ENCODE results near the gene ZNF22. TPM values are rescaled to one million over a fixed set of nuclear protein-coding genes. Genes with fewer than 3 reads are reported as not detected.
A peak's percentile ranks its signal among the peaks of the same experiment; 100 is the strongest.

The ZNF22 gene
- total and polyA plus RNA-seq, 12 donors = 11.0 to 17.2 (median 15.6) TPM

DNA sequence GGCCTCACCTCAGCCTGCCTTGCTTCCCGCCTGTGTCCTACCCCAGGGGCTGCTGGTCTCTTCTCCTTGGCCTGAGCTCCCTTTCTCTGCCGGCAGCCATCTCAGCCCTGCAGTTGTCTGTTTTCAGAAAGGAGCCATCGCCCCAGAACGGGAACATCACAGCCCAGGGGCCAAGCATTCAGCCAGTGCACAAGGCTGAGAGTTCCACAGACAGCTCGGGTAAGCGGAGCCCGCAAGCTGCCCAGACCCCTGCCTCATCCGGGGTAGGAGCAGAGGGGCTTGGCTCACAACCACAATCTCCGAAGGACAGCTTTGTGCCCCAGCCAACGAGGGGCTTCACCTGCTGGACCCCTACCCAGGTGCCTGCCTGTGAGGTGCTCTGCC is 16.8 kb upstream of the ZNF22 start:
- Histone ChIP-seq H3K4me3 (no peak overlapping the region), H3K36me3 (peaks cover 0 to 68% (median 14%) of the 10 kb centered on the region in 9 donors), H3K27ac (peak overlapping the region in 9 of 10 donors; percentile 64 to 97 (median 92)), H3K9me3 (no peaks in the 10 kb centered on the region), H3K4me1 (peaks cover 56 to 86% (median 77%) of the 10 kb centered on the region in 9 donors), H3K27me3 (no peaks in the 10 kb centered on the region)
- TF ChIP-seq, protein P1, sequence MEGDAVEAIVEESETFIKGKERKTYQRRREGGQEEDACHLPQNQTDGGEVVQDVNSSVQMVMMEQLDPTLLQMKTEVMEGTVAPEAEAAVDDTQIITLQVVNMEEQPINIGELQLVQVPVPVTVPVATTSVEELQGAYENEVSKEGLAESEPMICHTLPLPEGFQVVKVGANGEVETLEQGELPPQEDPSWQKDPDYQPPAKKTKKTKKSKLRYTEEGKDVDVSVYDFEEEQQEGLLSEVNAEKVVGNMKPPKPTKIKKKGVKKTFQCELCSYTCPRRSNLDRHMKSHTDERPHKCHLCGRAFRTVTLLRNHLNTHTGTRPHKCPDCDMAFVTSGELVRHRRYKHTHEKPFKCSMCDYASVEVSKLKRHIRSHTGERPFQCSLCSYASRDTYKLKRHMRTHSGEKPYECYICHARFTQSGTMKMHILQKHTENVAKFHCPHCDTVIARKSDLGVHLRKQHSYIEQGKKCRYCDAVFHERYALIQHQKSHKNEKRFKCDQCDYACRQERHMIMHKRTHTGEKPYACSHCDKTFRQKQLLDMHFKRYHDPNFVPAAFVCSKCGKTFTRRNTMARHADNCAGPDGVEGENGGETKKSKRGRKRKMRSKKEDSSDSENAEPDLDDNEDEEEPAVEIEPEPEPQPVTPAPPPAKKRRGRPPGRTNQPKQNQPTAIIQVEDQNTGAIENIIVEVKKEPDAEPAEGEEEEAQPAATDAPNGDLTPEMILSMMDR (IDR thresholded peaks at IDR 0.05) = no peak
- DNase-seq (no peak), ATAC-seq (no peak)
- intact Hi-C loops (cut with DNase I) = no loop called here
- 89 to 95% methylated on average over 10 of the region's 10 CpGs for WGBS, 2 donors

DNA sequence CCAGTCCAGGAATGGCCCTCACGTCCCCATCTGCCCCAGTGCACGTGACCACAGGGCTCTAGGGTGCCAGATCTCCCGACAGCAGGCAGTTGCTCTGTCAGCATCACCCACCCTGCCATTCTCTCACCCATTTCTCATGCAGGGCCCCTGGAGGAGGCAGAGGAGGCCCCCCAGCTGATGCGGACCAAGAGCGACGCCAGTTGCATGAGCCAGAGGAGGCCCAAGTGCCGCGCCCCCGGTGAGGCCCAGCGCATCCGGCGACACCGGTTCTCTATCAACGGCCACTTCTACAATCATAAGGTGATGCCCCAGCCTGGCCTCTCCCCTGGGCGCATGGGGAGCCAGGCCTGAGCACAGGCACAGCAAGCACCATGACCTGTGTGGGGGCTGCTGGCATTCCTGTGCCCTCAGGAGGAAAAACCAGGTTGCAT is 16.0 kb upstream of the ZNF22 start:
- H3K27ac ChIP-seq = peak overlapping the region; percentile 44 to 97 (median 91)
- DNase-seq (no peak), ATAC-seq (peak in 1 of 8 donors; percentile 9)
- no peaks in the 10 kb centered on the region for H3K27me3 ChIP-seq
- H3K4me1 ChIP-seq = peaks cover 48 to 86% (median 72%) of the 10 kb centered on the region in 9 donors
- WGBS, 2 donors = 49 to 74% methylated on average over 15 of the region's 15 CpGs
- TF ChIP-seq, protein P1 (IDR thresholded peaks at IDR 0.05) = no peak
- peaks cover 0 to 76% (median 19%) of the 10 kb centered on the region in 9 donors for H3K36me3 ChIP-seq
- intact Hi-C loops (cut with DNase I) = no loop called here
- H3K4me3 ChIP-seq = no peak overlapping the region
- no peaks in the 10 kb centered on the region for H3K9me3 ChIP-seq

DNA sequence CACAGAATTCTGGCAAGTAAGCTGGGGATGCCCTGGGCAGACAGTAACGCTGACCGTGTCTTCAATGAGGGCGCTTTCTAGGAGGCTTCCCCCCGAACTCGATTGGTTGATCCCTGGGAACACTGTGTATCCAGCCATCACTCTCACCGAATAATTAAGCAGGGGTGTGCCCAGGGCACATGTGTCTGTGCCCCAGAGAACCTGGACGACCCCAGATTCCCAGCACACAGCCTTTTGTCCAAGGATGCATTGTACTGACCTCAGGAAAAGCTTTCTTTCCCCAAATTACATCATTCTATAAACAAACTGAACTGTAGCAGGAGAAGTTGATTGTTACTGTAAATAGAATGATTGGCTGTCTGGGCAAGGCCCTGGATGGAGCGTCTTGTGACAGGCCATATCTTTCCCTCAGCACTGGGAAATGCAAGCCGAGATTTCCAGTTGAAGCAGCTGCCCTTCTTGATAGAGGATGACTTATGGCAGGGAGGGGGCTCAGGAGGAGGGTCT is 15.5 kb upstream of the ZNF22 start:
- Histone ChIP-seq H3K27ac (peak overlapping the region; percentile 44 to 97 (median 91)), H3K9me3 (no peaks in the 10 kb centered on the region), H3K36me3 (peaks cover 0 to 81% (median 22%) of the 10 kb centered on the region in 9 donors), H3K4me3 (no peak overlapping the region), H3K27me3 (no peaks in the 10 kb centered on the region), H3K4me1 (peaks cover 47 to 86% (median 72%) of the 10 kb centered on the region in 9 donors)
- intact Hi-C loops (cut with DNase I) = no loop called here
- ATAC-seq (peak in 3 of 8 donors; percentile 2 to 54 (median 5)), DNase-seq (no peak)
- TF ChIP-seq, protein P1 (IDR thresholded peaks at IDR 0.05) = no peak
- WGBS, 2 donors = 35 to 39% methylated on average over 9 of the region's 9 CpGs

DNA sequence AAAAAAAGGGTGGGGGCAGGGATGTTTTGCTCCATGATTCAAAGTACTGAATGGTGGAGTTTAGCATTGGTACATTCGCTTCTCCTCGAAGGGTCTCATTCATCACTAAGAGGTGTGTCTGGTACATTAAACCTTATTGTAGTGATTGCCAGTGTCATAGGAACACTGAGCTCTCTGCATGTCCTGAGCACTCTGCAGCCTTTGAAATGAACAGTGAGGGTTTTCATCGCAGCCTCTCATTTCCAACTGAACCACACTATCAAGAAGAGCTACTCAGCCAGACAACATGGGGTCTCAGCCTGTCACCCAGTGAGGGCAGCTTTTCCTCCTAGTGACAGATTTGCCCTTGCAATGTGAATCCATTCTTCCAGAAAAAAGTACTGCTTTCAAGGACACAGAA is 14.5 kb upstream of the ZNF22 start:
- H3K4me3 ChIP-seq = no peak overlapping the region
- H3K4me1 ChIP-seq = peaks cover 48 to 86% (median 72%) of the 10 kb centered on the region in 9 donors
- intact Hi-C loops (cut with DNase I) = no loop called here
- H3K9me3 ChIP-seq = no peaks in the 10 kb centered on the region
- 61 to 64% methylated on average over 3 of the region's 3 CpGs for whole genome bisulfite sequencing, 2 donors
- H3K27ac ChIP-seq = peak overlapping the region; percentile 19 to 97 (median 91)
- ATAC-seq (no peak), DNase-seq (no peak)
- H3K27me3 ChIP-seq = no peaks in the 10 kb centered on the region
- TF ChIP-seq, protein P1 (IDR thresholded peaks at IDR 0.05) = no peak
- peaks cover 0 to 90% (median 22%) of the 10 kb centered on the region in 9 donors for H3K36me3 ChIP-seq
